HepG2 (cell line): ENCODE data around the gene CTNNBIP1. TPM values are rescaled to one million over a fixed set of nuclear protein-coding genes. Genes with fewer than 3 reads are reported as not detected.

Experiments
- ATAC-seq: fragments of 200-7000 bp; cut with Tn5 transposase; 3 replicates; pipeline ENCODE4 v1.9.1; 2020; ENCODE audit warnings: mild to moderate bottlenecking, moderate library complexity
- BruUV-seq: library from RNA; stranded (reverse); fragments of 400-500 nt; replicated peaks from 2 replicates; lab custom pipeline; 2021; lab: Mats Ljungman, UMichigan
- CTCF ChIA-PET: fragments of 300-600 bp; formaldehyde crosslinking; extraction: SDS; loops from one replicate; lab custom pipeline; 2021; ENCODE audit warnings: low total read pairs, inconsistent platforms, low intra/inter-chr PET ratio; lab: Yijun Ruan, JAX
- POLR2A ChIA-PET: fragments of 350-600 bp; sonication (Branson Sonifier 250); formaldehyde crosslinking; loops from one replicate; lab custom pipeline; 2020; ENCODE audit warnings: antibody characterized with exemption, inconsistent platforms; lab: Yijun Ruan, JAX
- DNase-seq: peaks from one replicate; pipeline ENCODE4 v3.0.0-alpha.2; 2015; ENCODE audit warnings: low spot score
- FAIRE-seq: peaks from 3 replicates; lab custom pipeline; 2011; peaks lifted over from hg19 to GRCh38; lab: Jason Lieb, UNC
- H2AFZ ChIP-seq: one replicate; pipeline ENCODE4 v1.6.1; 2011; ENCODE audit warnings: low read length, inconsistent platforms
- H3K27ac ChIP-seq: fragments of 300-600 bp; 3 replicates; pipeline ENCODE4 v1.8.0; 2011; ENCODE audit warnings: mixed run types, mild to moderate bottlenecking, mixed read lengths, low read length, inconsistent platforms; ENCODE audit not compliant: insufficient read depth; ENCODE audit errors: extremely low read length
- H3K27me3 ChIP-seq, 2 experiments: fragments of 200-600 bp in 1 of 2; 2 replicates in 1 of 2; 3 replicates in 1 of 2; pipeline versions ENCODE4 v1.6.0 to v1.8.0; 2011; ENCODE audit warnings: low read length in 2 of 2, mild to moderate bottlenecking in 2 of 2, moderate library complexity in 2 of 2, inconsistent platforms in 1 of 2; ENCODE audit not compliant: insufficient read depth in 2 of 2, control insufficient read depth in 1 of 2
- H3K36me3 ChIP-seq, 2 experiments: fragments of 200-600 bp in 1 of 2; replicated peaks in 1 of 2; 2 replicates in 1 of 2; 3 replicates in 1 of 2; pipeline versions ENCODE4 v1.5.1 to v1.8.0; 2011; ENCODE audit warnings: low read length in 2 of 2, inconsistent platforms in 1 of 2; ENCODE audit not compliant: insufficient read depth in 2 of 2, control insufficient read depth in 1 of 2
- H3K4me1 ChIP-seq: 2 replicates; pipeline ENCODE4 v1.5.1; 2012; ENCODE audit warnings: low read length, inconsistent platforms; ENCODE audit not compliant: insufficient read depth
- H3K4me2 ChIP-seq: 2 replicates; pipeline ENCODE4 v1.6.0; 2011; ENCODE audit warnings: low read depth, low read length, inconsistent platforms
- H3K4me3 ChIP-seq, 3 experiments: fragments of 200-600 bp in 1 of 3; sonication (generic), shearing (Covaris generic) in 1 of 3; replicated peaks in 1 of 3; 2 replicates each; pipeline ENCODE4 v1.5.1; 2011 to 2016; ENCODE audit warnings: low read length in 3 of 3, inconsistent platforms in 2 of 3, low read depth in 2 of 3, mild to moderate bottlenecking in 2 of 3, control low read depth in 1 of 3, mixed read lengths in 1 of 3; ENCODE audit not compliant: insufficient read depth in 1 of 3
- H3K79me2 ChIP-seq: one replicate; pipeline ENCODE4 v1.6.1; 2011; ENCODE audit warnings: low read length, inconsistent platforms; ENCODE audit not compliant: insufficient read depth
- H3K9ac ChIP-seq: 2 replicates; pipeline ENCODE4 v1.6.0; 2011; ENCODE audit warnings: mild to moderate bottlenecking, low read depth, low read length, inconsistent platforms; ENCODE audit not compliant: insufficient read depth
- H3K9me3 ChIP-seq: 2 replicates; pipeline ENCODE4 v1.5.1; 2012; ENCODE audit warnings: mild to moderate bottlenecking, low read length
- H4K20me1 ChIP-seq: 2 replicates; pipeline ENCODE4 v1.6.0; 2011; ENCODE audit warnings: inconsistent platforms, mild to moderate bottlenecking, low read length, moderate library complexity; ENCODE audit not compliant: insufficient read depth
- BCLAF1 ChIP-seq: fragments of 450-650 bp; IDR thresholded peaks from 2 replicates; pipeline ENCODE4 v1.6.1; 2017; ENCODE audit warnings: mild to moderate bottlenecking
- ZNF232 ChIP-seq: sonication (generic); formaldehyde crosslinking; IDR thresholded peaks from 2 replicates; pipeline ENCODE4 v1.4.0; 2020; ENCODE audit warnings: missing genetic modification reagents, borderline replicate concordance
- WGBS: methylation state at CpG from one replicate; pipeline ENCODE4 v1.1.6; 2017; ENCODE audit warnings: low lambda C conversion rate; 5-methylcytosine and 5-hydroxymethylcytosine counted together
- in situ Hi-C: cut with HindIII; loops from 2 replicates; pipeline ENCODE4 v1.10.0; 2017; ENCODE audit warnings: low pct_unique_long_range_greater_than_20kb; ENCODE audit not compliant: extremely low pct_ligation_motif_present
- intact Hi-C: fragments of 100-400 bp; cut with micrococcal nuclease; formaldehyde crosslinking; loops from one replicate; pipeline ENCODE4 v1.10.0; 2022; ENCODE audit not compliant: unreplicated experiment
- polyA plus RNA-seq, 8 experiments: library from polyadenylated mRNA; depleted of rRNA in 3 of 8; stranded (reverse) in 7 of 8; unstranded in 1 of 8; fragments of >200 nt; fragmentation: Illumina TruSeq in 4 of 8; extraction: Trizol in 4 of 8; gene quantifications; 2 replicates each; pipeline versions ENCODE4 v1.2.1 to v1.2.3, GENCODE V29; 2011 to 2016; ENCODE audit warnings: low read depth in 4 of 8, missing spikeins in 1 of 8, mixed read lengths in 1 of 8; ENCODE audit not compliant: insufficient read depth in 1 of 8
- total RNA-seq, 5 experiments: library from RNA; depleted of rRNA; stranded (reverse); fragments of >200 nt; fragmentation: Illumina TruSeq; extraction: Trizol; gene quantifications; 2 replicates each; pipeline ENCODE4 v1.2.3, GENCODE V29; 2016; ENCODE audit warnings: low read depth in 1 of 5

Gene CTNNBIP1
- total and polyA plus RNA-seq, 2 of the 13 experiments (the other 11 are each of a cell fraction or from before 2014, with no cell fraction given), result 71.7 to 83.0 TPM

- BruUV-seq, result TSS peak; percentile 51
Observed at GRCh38 chr1:9908871-9909233, 1.2 kb downstream of the CTNNBIP1 start.

More at GRCh38 chr1:9908871-9909233, 1.2 kb downstream of the CTNNBIP1 start:
- Histone ChIP-seq H3K27ac (peak overlapping the region; percentile 66), H3K9me3 (no peaks in the 10 kb centered on the region), H3K27me3 (no peaks in the 10 kb centered on the region; a peak in 1 of 5 replicates), H3K4me1 (peaks cover 77% of the 10 kb centered on the region), H3K4me3 (peak overlapping the region; percentile 78 to 98 (median 82)), H3K36me3 (no peaks in the 10 kb centered on the region; a peak in 1 of 5 replicates), H4K20me1 (no peaks in the 10 kb centered on the region), H3K9ac (peak overlapping the region; percentile 84), H3K4me2 (peak overlapping the region; percentile 87), H3K79me2 (peaks cover 50% of the 10 kb centered on the region), H2AFZ (no peak overlapping the region)
- ChIA-PET CTCF (no interaction called here), POLR2A (interaction anchor here (1.0 to 1.8 kb wide), 4 partner anchors 21 to 34 kb away, joined by 3 read pairs; partner anchors contain the start of genes LZIC and NMNAT1)
- TF ChIP-seq BCLAF1, result no peak
- TF ChIP-seq ZNF232 (CRISPR knock-in tag), result 0 out of 2 replicates have a peak, but pooled peaks have one; percentile 22
- intact Hi-C loops (loop anchor here (2.0 kb wide), 1 partner anchor 24 kb away; no protein-coding TSS in a partner anchor), in situ Hi-C loops (no loop called here)
- no peak for ATAC-seq
- 0% methylated on average over 3 of the region's 4 CpGs for WGBS
- peak; percentile 49 for DNase-seq
- FAIRE-seq, result peak; percentile 39
